Keratinocyte (primary cell): Measurements from ENCODE around the gene DIS3L2. TPM values are rescaled to one million over a fixed set of nuclear protein-coding genes. Genes with fewer than 3 reads are reported as not detected.
"Not testable (repeated sequence)": the region's sequence is repeated elsewhere in the genome, so short reads cannot be mapped to it uniquely, and the experiment has no call there.

Experiments
- DNase-seq: peaks from one replicate; pipeline ENCODE4 v3.0.0-alpha.2; 2011; ENCODE audit warnings: low read depth, missing footprints, low spot score
- FAIRE-seq: peaks from 2 replicates; lab custom pipeline; 2011; peaks lifted over from hg19 to GRCh38; lab: Jason Lieb, UNC
- H2AFZ ChIP-seq: 2 replicates; pipeline ENCODE4 v1.6.0; 2012; ENCODE audit warnings: low read length, control low read depth, inconsistent platforms; ENCODE audit not compliant: control insufficient read depth
- H3K27ac ChIP-seq: 2 replicates; pipeline ENCODE4 v1.5.1; 2011; ENCODE audit warnings: low read length; ENCODE audit not compliant: control insufficient read depth, insufficient read depth
- H3K27me3 ChIP-seq: 3 replicates; pipeline ENCODE4 v1.6.0; 2011; ENCODE audit warnings: low read length; ENCODE audit not compliant: control insufficient read depth, insufficient read depth; ENCODE audit errors: extremely low read depth
- H3K36me3 ChIP-seq, 2 experiments: 2 replicates in 1 of 2; 3 replicates in 1 of 2; pipeline ENCODE4 v1.5.1; 2011; ENCODE audit warnings: low read length in 2 of 2, mild to moderate bottlenecking in 1 of 2; ENCODE audit not compliant: control insufficient read depth in 2 of 2, insufficient read depth in 2 of 2; ENCODE audit errors: extremely low read depth in 1 of 2
- H3K4me1 ChIP-seq: 3 replicates; pipeline ENCODE4 v1.5.1; 2011; ENCODE audit warnings: low read length; ENCODE audit not compliant: control insufficient read depth, insufficient read depth; ENCODE audit errors: extremely low read depth
- H3K4me2 ChIP-seq: 3 replicates; pipeline ENCODE4 v1.6.0; 2011; ENCODE audit warnings: low read depth, low read length; ENCODE audit not compliant: control insufficient read depth, insufficient read depth; ENCODE audit errors: extremely low read depth
- H3K4me3 ChIP-seq, 3 experiments: fragments of 200-600 bp in 1 of 3; sonication (generic) in 1 of 3; 2 replicates in 2 of 3; 3 replicates in 1 of 3; pipeline ENCODE4 v1.5.1; 2011 to 2016; ENCODE audit warnings: low read length in 3 of 3, mild to moderate bottlenecking in 3 of 3, control low read depth in 2 of 3, inconsistent platforms in 1 of 3, low read depth in 1 of 3, mixed read lengths in 1 of 3, mixed run types in 1 of 3, moderate library complexity in 1 of 3; ENCODE audit not compliant: control insufficient read depth in 2 of 3, insufficient read depth in 2 of 3; ENCODE audit errors: extremely low read depth in 1 of 3
- H3K79me2 ChIP-seq: 2 replicates; pipeline ENCODE4 v1.6.0; 2012; ENCODE audit warnings: low read length; ENCODE audit not compliant: control insufficient read depth, insufficient read depth
- H3K9ac ChIP-seq: 3 replicates; pipeline ENCODE4 v1.6.0; 2011; ENCODE audit warnings: low read length; ENCODE audit not compliant: control insufficient read depth, insufficient read depth; ENCODE audit errors: extremely low read depth
- H3K9me1 ChIP-seq: 3 replicates; pipeline ENCODE4 v1.6.0; 2011; ENCODE audit warnings: low read length; ENCODE audit not compliant: control insufficient read depth, insufficient read depth; ENCODE audit errors: extremely low read depth
- H3K9me3 ChIP-seq: 2 replicates; pipeline ENCODE4 v1.5.1; 2012; ENCODE audit warnings: low read depth, low read length; ENCODE audit not compliant: control insufficient read depth
- H4K20me1 ChIP-seq: 3 replicates; pipeline ENCODE4 v1.6.0; 2011; ENCODE audit warnings: low read length; ENCODE audit not compliant: control insufficient read depth, insufficient read depth; ENCODE audit errors: extremely low read depth
- EZH2 ChIP-seq: IDR thresholded peaks from one replicate; pipeline ENCODE4 v1.6.1; 2012; ENCODE audit warnings: inconsistent platforms, mild to moderate bottlenecking, low read length, moderate library complexity
- dilution Hi-C: fragments of 300-500 bp; cut with MboI; formaldehyde crosslinking; loops from one replicate; pipeline ENCODE4 v1.7.0; 2020; ENCODE audit warnings: low sequenced_read_pairs; ENCODE audit not compliant: extremely low pct_ligation_motif_present
- polyA plus RNA-seq, 5 experiments: library from polyadenylated mRNA; depleted of rRNA in 3 of 5; stranded (reverse) in 3 of 5; stranded (forward) in 1 of 5; unstranded in 1 of 5; fragments of >200 nt; gene quantifications; 1 replicate in 1 of 5; 2 replicates in 3 of 5; 3 replicates in 1 of 5; pipeline versions ENCODE4 v1.2.1 to v1.2.3, GENCODE V29; 2011 to 2012; ENCODE audit warnings: missing spikeins in 2 of 5, low read depth in 1 of 5, low replicate concordance in 1 of 5
- TF ChIP-seq, protein P1 (sequence below), 3 experiments: IDR thresholded peaks in 1 of 3; conservative IDR thresholded peaks in 1 of 3; optimal IDR thresholded peaks in 1 of 3; 2 replicates in 2 of 3; 3 replicates in 1 of 3; pipeline versions ENCODE3 to v1.5.1; 2011; ENCODE audit warnings: low read length in 3 of 3, mild to moderate bottlenecking in 3 of 3, moderate library complexity in 2 of 3, control low read depth in 1 of 3, inconsistent platforms in 1 of 3; ENCODE audit not compliant: insufficient read depth in 2 of 3; ENCODE audit errors: extremely low read depth in 1 of 3

Gene DIS3L2
- polyA plus RNA-seq, 1 donor (not counting 4 experiments of a cell fraction or from before 2014, with no cell fraction given) = 8.6 TPM

- Histone ChIP-seq H3K4me2 (no peak overlapping the region), H3K4me3 (no peak overlapping the region), H4K20me1 (no peaks in the 10 kb centered on the region), H3K27ac (no peak overlapping the region), H3K9ac (no peak overlapping the region), H3K4me1 (no peaks in the 10 kb centered on the region), H3K36me3 (no peaks in the 10 kb centered on the region), H3K27me3 (peaks cover 3% of the 10 kb centered on the region), H3K9me3 (no peaks in the 10 kb centered on the region), H3K79me2 (no peaks in the 10 kb centered on the region), H3K9me1 (no peaks in the 10 kb centered on the region), H2AFZ (no peak overlapping the region)
- FAIRE-seq (no peak), DNase-seq (no peak)
- no peak for TF ChIP-seq EZH2
- TF ChIP-seq, protein P1, sequence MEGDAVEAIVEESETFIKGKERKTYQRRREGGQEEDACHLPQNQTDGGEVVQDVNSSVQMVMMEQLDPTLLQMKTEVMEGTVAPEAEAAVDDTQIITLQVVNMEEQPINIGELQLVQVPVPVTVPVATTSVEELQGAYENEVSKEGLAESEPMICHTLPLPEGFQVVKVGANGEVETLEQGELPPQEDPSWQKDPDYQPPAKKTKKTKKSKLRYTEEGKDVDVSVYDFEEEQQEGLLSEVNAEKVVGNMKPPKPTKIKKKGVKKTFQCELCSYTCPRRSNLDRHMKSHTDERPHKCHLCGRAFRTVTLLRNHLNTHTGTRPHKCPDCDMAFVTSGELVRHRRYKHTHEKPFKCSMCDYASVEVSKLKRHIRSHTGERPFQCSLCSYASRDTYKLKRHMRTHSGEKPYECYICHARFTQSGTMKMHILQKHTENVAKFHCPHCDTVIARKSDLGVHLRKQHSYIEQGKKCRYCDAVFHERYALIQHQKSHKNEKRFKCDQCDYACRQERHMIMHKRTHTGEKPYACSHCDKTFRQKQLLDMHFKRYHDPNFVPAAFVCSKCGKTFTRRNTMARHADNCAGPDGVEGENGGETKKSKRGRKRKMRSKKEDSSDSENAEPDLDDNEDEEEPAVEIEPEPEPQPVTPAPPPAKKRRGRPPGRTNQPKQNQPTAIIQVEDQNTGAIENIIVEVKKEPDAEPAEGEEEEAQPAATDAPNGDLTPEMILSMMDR (optimal IDR thresholded peaks at IDR 0.05 in 1 of 3, IDR thresholded peaks at IDR 0.05 in 1 of 3, conservative IDR thresholded peaks at IDR 0.05 in 1 of 3; ENCODE audit: extremely low read depth in 1 of 3, insufficient read depth in 2 of 3, low read length in 3 of 3) = no peak
- dilution Hi-C loops = no loop called here
Observed at GRCh38 chr2:232363784-232364615, 402.5 kb downstream of the DIS3L2 start.

- dilution Hi-C loops, H4K20me1 ChIP-seq, H3K27me3 ChIP-seq, FAIRE-seq, H3K9me3 ChIP-seq, H3K9me1 ChIP-seq, H3K27ac ChIP-seq, H3K4me3 ChIP-seq, H2AFZ ChIP-seq, H3K79me2 ChIP-seq, H3K4me2 ChIP-seq, H3K9ac ChIP-seq, DNase-seq, H3K4me1 ChIP-seq, H3K36me3 ChIP-seq: not testable (repeated sequence)
Observed at GRCh38 chr2:232364806-232365594, 403.5 kb downstream of the DIS3L2 start.
